22Rv1 (cell line): ENCODE measurements around the gene PCDHA9.

Source experiments
- H3K27ac ChIP-seq: fragments of 450-650 bp; 2 replicates; pipeline ENCODE4 v1.5.1; 2017
- ZFX ChIP-seq: fragments of 450-650 bp; IDR thresholded peaks from 2 replicates; pipeline ENCODE4 v1.6.1; 2017; ENCODE audit warnings: antibody characterized with exemption, borderline replicate concordance
- TF ChIP-seq, protein P1 (sequence below): fragments of 450-650 bp; IDR thresholded peaks from 2 replicates; pipeline ENCODE4 v1.5.1; 2017; ENCODE audit warnings: mild to moderate bottlenecking

The PCDHA9 gene

DNA sequence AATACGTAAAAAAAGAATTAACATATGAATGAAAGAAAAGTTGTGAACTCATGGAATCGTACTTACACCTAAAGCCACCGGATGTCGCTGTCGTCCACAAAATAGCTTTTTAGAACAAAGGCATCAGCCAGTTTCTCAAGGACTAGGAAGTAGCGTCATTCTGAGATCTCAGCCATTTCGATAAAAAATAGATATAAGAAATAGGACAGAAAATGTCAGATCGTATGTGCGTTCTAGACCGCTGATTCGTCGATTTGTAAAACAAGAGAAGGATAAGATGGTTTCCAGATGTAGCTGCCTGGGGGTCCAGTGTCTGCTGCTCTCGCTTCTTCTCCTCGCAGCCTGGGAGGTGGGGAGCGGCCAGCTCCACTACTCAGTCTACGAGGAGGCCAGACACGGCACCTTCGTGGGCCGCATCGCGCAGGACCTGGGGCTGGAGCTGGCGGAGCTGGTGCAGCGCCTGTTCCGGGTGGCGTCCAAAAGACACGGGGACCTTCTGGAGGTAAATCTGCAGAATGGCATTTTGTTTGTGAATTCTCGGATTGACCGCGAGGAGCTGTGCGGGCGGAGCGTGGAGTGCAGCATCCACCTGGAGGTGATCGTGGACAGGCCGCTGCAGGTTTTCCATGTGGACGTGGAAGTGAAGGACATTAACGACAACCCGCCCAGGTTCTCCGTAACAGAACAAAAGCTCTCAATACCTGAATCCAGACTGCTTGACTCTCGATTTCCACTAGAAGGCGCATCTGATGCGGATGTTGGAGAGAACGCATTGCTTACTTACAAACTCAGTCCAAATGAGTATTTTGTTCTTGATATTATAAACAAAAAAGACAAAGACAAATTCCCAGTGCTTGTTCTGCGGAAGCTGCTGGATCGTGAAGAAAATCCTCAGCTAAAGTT, 7.8 kb downstream of the PCDHA9 start, which contains the start of gene PCDHA10:
Gene PCDHA10 (plus strand): TSS at position 126 of the 903 bp plus-strand sequence. CDS start 152 bp downstream, at position 278.
- TF ChIP-seq, protein P1, sequence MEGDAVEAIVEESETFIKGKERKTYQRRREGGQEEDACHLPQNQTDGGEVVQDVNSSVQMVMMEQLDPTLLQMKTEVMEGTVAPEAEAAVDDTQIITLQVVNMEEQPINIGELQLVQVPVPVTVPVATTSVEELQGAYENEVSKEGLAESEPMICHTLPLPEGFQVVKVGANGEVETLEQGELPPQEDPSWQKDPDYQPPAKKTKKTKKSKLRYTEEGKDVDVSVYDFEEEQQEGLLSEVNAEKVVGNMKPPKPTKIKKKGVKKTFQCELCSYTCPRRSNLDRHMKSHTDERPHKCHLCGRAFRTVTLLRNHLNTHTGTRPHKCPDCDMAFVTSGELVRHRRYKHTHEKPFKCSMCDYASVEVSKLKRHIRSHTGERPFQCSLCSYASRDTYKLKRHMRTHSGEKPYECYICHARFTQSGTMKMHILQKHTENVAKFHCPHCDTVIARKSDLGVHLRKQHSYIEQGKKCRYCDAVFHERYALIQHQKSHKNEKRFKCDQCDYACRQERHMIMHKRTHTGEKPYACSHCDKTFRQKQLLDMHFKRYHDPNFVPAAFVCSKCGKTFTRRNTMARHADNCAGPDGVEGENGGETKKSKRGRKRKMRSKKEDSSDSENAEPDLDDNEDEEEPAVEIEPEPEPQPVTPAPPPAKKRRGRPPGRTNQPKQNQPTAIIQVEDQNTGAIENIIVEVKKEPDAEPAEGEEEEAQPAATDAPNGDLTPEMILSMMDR: peak; percentile 62
- no peak for TF ChIP-seq ZFX
- H3K27ac ChIP-seq: peak within 1 kb of the TSS; percentile 12; the same call in 1 of the 2 replicates

DNA sequence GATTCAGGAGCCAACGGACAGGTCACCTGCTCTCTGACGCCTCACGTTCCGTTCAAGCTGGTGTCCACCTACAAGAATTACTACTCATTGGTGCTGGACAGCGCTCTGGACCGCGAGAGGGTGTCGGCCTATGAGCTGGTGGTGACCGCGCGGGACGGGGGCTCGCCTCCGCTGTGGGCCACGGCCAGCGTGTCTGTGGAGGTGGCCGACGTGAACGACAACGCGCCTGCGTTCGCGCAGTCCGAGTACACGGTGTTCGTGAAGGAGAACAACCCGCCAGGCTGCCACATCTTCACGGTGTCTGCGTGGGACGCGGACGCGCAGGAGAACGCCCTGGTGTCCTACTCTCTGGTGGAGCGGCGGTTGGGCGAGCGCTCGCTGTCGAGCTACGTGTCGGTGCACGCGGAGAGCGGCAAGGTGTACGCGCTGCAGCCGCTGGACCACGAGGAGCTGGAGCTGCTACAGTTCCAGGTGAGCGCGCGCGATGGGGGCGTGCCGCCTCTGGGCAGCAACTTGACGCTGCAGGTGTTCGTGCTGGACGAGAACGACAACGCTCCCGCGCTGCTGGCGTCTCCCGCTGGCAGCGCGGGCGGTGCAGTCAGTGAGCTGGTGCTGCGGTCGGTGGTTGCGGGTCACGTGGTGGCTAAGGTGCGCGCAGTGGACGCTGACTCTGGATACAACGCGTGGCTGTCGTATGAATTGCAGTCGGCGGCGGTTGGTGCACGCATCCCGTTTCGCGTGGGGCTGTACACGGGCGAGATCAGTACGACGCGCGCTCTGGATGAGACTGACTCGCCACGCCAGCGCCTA, 9.2 kb downstream of the PCDHA9 start:
- no peak overlapping the region for H3K27ac ChIP-seq
- TF ChIP-seq ZFX: no peak
- TF ChIP-seq, protein P1: no peak

DNA sequence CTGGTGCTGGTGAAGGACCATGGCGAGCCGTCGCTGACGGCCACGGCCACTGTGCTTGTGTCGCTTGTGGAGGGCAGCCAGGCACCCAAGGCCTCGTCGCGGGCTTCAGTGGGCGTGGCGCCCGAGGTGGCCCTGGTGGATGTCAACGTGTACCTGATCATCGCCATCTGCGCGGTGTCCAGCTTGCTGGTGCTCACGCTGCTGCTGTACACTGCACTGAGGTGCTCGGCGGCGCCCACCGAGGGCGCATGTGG, 9.7 kb downstream of the PCDHA9 start:
- TF ChIP-seq ZFX: no peak
- TF ChIP-seq, protein P1: no peak
- H3K27ac ChIP-seq: no peak overlapping the region

DNA sequence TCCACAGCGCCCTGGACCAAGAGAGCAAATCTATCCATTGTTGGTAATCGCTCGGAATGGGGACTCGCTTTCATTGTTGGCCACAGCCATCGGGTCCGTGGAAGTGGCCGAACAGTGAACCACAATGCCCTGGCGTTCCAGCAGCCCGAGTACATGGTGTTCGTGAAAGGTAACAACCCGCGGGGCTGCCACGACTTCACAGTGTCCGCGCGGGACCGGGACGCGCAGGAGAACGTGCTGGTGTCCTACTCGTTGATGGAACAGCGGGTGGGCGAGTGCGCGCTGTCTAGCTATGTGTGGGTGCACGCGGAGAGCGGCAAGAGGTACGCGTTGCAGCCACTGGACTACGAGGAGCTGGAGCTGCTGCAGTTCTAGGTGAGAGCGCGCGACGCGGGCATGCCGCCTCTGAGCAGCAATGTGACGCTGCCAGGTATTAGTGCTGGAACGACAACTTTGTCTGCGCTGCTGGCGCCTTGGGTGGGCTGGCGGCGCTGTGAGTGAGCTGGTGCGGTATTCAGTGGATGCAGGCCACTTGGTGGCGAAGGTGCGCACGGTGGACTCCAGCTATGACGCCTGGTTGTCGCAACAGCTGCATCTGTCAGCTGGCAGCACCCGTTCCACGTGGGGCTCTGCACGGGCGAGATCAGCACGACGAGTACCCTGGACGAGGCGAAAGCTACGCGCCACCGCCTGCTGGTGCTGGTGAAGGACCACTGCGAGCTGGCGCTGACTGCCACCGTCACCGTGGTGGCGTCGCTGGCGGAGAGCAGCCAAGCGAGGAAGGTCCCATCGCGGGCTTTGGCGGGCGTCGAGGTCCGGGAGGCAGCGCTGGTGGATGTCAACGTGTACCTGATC, 14.5 kb downstream of the PCDHA9 start:
- TF ChIP-seq, protein P1: no peak
- no peak for TF ChIP-seq ZFX
- no peak overlapping the region for H3K27ac ChIP-seq

DNA sequence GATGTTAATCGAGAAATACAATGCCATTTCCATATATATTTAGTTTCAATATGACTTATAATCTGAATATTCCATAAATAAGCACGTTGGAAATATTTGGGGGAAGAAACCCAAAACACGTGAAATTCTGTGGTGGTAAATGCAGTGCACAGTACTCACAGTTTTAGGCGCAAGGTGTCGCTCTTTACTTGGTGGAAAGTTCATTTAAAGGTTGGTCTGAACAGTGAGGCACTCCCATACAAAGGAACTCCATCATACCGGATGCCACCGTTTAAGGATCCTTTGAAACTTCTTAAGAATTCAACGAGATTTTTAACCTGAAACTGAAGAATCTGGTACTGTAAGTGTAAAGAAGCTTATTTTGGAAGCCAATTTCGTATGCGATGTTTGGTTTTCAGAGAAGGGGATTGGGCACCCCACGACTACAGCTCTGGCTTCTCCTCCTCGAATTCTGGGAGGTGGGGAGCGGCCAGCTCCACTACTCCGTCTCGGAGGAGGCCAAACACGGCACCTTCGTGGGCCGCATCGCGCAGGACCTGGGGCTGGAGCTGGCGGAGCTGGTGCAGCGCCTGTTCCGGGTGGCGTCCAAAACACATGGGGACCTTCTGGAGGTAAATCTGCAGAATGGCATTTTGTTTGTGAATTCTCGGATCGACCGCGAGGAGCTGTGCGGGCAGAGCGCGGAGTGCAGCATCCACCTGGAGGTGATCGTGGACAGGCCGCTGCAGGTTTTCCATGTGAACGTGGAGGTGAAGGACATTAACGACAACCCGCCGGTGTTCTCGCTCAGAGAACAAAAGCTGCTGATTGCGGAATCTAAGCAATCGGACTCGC, 20.8 kb downstream of the PCDHA9 start, which contains the start of gene PCDHA11:
Gene PCDHA11 (plus strand): TSS at position 237 of the 834 bp plus-strand sequence. CDS start 147 bp downstream, at position 384.
- TF ChIP-seq, protein P1: no peak
- TF ChIP-seq ZFX: no peak
- H3K27ac ChIP-seq: no peak within 1 kb of the TSS

DNA sequence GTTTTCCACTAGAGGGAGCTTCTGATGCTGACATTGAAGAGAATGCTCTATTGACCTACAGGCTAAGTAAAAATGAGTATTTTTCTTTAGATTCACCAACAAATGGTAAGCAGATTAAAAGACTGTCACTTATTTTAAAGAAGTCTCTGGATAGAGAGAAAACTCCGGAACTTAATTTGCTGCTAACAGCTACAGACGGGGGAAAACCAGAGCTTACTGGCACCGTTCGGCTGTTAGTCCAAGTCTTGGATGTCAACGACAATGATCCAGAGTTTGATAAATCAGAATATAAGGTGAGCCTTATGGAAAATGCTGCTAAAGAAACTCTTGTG, 21.3 kb downstream of the PCDHA9 start:
- TF ChIP-seq, protein P1: no peak
- no peak for TF ChIP-seq ZFX
- H3K27ac ChIP-seq: no peak overlapping the region
